T-helper 2 cell treated with Interferon-gamma antibody and Interleukin-4, amounts not matched to agents 100 ng/mL and 5 ng/mL, for 36 hours (primary cell): ENCODE measurements around the gene ZBTB7C. TPM values are rescaled to one million over a fixed set of nuclear protein-coding genes. Genes with fewer than 3 reads are reported as not detected.

Experiments
- intact Hi-C: fragments of 100-400 bp; cut with micrococcal nuclease; formaldehyde crosslinking; loops from one replicate; pipeline ENCODE4 v1.15.1; 2023
- total RNA-seq: library from RNA; stranded (reverse); gene quantifications from 2 replicates; pipeline ENCODE4 v1.2.3, GENCODE V29; 2022

The ZBTB7C gene
- total RNA-seq, 1 donor from 2014 or later, result 0.11 TPM

DNA sequence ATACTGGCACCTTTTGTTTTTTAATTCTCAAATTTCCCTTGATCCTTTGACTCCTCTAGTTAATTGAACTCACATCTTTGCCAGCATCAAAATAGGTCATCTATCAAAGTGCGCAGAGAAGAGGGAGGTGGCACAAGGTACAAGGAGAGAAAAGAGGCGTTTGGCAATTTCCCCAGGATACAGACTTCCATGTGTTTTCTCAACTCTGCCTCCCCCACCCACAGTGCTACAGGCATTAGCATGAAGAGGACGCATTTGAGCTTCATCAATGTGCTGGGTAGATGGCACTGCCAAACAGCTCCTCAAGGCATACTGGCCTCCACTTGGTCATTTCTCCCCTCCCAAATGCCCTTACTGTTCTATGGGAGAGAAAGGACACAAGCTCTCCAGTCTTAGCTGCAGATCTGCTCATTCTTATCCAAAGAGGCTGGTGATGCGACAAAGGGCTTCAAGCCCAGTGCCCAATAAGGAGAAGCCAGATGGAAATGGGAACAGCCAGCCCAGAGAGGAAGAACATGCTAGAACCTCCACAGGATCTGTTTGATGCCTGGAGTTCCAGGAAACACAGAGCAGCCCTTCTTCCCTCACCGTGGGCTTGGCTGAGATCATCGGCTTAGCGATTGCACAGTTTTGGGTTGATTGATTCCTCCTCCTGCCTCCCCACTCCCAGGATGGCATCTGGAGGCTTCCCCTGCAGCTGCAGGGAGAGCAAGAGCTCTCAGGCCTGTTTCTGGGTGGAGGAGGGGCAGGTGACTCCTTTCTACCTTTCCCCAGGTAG lies 334.1 kb downstream of the ZBTB7C start:
- intact Hi-C loops, result no loop called here

DNA sequence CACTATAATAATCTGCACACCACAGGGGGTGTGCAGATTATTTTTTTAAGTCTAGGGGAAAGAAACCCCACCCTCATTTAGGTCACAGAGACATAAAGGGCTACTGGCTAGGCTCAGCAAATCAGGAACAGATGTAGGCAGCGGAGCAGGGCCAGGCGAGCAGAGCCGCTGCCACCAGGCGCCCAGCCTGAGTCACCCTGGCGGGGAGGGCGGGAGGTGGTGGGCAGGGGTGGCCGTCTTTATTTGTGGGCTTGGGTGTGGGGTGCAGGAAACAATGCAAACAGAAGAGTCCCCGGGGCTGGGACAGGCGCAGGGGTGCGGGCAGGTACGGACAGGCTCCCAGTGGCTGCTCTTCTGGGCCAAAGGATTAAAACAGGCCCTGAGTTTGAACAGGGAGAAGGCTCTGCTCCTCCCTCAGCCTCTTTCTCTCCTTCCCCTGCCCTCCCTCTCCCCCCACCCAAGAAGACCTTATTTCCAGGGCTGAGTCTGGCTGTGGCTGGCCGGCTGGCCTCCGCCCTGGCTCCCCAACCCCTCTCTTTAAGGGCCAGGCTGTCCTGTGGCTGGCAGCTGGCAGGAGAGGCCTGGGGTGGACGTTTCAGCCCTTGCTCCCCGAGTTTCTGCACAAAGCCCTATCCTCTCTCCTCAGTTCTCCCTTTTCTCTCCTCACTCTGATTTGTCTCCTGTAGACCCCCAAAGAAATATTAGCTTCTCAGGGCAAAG lies 335.8 kb downstream of the ZBTB7C start:
- intact Hi-C loops, result no loop called here

DNA sequence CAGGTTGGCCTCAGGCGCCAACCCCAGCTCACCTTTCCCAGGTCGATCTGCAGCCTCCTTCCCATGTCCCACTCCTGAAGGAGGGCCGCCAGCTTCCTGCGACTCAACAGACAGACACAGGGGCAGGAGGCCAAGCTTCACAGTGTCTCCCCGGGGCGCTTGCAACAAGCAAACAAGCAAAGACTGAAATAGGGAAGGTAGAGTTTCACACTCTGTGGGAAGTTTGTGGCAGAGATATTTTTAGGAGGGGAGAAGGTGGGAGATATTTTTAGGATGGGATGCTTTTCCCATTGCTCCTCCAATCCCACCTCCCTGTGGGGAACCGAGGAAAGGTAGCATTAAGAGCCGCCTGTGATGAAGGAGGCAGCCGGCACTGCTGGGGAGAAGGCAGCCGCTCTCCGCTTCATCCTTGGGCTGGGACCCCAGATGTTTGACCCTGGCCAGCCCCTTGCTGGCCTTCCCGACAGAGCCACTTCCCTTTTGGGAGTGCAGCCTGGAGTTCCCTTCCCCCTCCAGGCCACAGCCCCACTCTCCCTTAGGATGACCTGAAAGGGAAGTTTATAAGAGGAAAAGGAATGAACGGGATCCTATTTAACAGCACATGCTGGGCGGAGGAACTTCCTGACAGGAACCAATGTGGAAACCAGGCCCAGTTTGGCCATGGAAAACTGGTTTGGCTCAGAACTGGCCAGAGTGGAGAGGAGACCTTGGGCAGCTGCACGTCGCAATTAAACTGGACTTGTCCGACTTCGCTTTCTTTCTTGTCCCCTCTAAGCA lies 336.6 kb downstream of the ZBTB7C start:
- intact Hi-C loops, result no loop called here

DNA sequence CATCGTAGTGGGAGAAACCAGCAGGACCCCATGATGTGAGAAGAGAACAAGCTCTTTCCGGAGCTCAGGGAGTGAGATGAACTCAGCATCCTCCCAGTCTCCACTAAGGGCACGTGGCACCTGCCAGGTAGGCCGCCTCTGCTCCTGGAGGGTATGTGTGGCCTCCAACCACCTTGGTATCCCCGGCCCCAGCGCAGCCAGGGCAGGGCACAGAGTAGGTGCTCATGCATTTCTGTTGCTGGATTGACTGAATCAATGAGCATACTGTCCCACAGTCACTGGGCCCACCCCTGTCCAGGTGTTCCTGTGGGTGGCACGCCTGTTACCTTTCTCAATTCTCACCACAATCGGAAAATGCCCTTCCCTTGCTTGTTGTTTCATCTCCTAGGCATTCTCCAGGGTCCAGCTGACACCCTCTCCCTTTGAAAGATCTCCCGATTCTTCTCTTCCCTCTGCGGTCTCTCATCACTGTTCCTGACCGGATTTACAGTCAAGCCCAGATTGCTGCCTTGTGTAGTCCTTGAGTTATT lies 340.2 kb downstream of the ZBTB7C start:
- intact Hi-C loops, result no loop called here

DNA sequence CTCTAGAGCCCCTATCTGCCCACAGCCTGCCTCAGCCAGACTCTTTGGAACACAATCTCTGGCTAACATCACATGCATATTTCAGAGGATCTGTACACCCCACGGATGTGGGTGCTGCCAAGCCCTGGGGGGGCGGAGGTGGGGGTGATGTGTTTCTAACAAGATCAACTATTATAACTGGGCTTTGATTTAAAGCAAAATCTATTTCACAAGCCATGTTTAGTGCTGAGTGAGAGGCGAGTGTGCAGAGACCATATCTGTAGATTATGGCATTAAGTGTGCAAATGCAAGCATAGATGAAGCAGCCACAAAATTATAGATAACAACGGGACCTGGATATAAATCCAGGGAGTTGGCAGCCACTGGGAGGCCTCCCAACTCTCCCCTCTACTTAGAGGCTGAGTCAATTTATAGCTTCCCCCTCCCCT lies 342.9 kb downstream of the ZBTB7C start:
- intact Hi-C loops, result no loop called here

DNA sequence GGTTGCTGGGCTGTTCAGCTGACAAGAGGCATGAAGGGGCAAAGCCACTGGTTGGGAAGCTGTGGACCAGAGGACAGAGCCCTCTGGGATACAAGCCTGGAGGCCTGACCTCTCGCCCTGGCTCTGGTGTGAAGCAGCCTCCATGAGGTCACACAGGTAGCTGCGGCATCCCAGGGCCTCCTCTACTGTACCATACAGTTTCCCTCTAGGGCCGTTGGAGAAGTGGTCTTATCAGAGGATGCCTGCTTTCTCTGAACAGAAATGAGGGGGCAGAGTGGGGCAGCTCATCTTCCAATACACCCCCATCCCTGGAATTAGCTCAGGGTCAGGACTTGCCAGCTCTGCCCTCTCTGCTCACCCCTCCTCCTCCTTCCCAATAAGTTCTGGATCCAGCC lies 343.6 kb downstream of the ZBTB7C start:
- intact Hi-C loops, result no loop called here

DNA sequence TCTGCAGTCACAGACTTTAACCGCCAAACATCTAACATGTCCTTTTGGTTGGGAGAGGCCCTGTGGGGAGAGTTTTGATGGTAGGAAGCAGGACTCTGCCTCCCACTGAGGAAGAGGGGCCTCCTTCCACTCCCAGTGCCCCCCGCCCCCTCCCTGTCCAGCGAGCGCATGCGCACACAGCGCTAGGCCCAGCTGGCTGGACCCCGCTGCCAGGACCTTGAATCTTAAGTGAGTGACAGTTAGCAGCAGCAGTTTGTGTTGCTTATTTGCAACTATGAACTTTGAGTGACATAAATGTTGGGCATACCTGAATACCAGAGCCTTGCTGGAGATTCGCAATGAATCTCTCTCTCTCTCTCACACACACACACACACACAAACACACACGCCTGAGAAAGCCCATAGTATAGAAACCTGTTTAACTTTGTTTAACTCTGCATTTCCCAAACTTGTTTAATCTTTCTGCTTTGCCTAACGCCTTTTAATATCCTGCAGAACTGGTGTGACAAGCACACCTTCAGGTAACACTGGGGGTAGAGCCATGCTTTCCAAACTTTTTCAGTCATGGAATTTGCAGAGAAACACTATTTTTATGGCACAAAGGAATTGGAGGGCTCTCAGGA lies 344.1 kb downstream of the ZBTB7C start:
- intact Hi-C loops, result no loop called here

DNA sequence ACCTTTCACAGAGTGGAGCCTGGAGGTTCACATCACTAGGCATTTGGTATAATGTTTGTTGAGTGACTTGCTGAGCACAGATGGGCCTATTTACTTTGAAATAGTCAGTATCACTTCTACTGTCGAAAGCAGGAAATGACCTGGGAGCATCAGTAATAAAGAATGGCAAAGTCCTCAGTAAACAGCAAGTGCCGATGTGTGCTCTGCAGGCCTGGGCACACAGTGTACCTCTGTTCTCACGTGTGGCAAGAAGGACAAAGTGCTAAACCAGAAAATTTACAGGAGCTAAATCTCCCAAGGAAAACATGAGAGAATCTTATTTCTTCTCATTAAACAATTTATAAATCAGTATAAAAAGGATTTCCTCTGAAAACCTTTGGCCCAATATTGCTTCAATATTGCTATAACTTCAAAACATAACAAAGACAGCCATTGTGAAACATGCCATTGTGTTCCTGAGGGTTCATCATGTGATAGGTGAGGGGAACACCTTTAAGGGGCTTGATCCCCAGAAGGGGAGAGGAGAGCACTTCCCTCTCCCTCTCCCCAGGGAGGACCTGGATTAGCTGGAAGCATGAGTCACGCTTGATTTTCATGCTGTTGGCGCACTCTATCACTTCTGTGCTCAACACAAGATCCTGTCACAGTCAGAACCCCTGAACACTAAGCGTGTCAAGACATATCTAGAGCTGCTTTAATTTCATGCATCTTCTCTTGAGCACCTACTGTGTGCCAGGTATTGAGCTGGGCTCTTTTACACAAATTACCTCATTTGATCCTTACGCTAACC lies 347.2 kb downstream of the ZBTB7C start:
- intact Hi-C loops, result no loop called here

DNA sequence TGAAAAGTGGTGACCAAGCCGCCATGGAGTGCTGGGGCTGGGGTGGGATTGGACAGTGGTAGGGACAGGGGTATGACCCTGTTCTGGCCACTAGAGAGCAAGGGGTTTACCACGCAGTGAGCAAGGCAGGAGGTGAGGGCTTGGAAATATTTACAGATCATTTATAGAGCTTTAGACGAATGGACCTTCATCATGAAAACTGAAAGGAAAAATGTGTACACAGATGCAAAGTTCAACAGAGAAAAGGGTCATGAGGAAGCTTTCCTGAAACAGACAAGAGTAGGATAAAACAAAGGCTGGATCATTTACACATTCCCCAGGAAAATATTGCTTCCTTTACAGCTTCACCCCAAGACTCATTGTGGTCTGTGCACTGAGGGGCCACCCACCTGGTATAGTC lies 348.2 kb downstream of the ZBTB7C start:
- intact Hi-C loops, result no loop called here

DNA sequence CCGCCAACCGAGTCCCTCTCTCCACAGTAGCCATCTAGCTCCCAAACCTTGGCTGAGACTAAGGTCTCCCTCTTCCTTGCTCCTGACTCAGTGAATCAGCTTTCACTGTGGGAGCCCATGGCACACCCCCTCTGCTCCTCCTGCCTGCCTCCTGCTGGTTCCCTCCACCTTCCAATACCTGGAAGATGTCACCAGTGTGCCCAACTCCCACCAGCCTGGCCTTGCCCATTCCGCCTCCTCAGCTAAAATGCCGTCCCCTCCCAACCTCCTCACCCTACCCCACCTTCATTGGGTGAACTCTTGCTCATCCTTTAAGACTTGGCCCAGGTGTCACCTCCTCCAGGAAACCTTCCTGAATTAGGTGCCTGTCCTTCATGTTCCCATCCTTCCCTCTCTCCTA lies 348.8 kb downstream of the ZBTB7C start:
- intact Hi-C loops, result no loop called here

DNA sequence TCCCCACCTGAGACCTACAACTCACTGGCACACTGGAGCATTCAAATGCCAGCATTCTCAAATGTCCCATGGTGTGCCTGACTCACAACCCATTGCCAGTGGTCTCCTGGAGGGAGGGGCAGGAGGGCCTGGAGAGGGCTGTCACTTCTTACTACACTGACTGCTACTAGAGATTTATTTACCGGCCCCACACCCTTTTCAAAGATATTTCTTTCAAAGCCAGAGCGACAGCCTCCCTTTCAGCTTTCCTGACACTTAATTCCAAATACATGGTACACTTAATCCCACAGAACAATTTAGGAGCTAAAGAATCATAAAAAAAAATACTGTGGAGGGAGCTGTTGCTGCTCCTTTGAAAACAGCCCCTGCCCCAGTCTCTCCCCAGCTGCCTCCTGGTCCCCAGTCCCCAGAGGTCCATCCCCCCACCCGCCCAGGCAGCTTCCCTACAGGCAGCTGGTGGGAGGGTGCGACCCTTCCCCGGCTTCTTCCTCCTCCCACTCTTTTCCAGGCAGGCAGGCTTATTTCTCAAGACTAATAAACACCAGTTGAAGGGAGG lies 349.6 kb downstream of the ZBTB7C start:
- intact Hi-C loops, result no loop called here

DNA sequence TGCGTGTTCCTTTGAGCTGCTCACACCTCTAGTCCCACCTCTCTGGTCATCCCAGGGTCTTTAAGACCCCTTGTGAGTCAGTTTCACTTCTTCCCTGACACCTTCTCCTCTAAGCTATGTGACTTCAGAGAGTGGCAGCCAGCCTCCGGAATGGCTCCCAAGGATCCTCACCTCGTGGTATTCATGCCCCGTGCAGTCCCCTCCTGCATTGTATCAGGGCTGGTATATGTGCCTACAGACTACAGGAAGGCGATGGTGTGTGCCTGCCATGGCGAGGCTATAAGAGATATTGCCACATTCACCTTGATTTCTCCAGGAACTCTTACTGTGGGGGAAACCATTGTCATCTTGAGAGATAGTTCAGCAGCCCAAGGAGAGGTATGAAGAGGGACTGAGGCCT lies 350.7 kb downstream of the ZBTB7C start:
- intact Hi-C loops, result no loop called here

DNA sequence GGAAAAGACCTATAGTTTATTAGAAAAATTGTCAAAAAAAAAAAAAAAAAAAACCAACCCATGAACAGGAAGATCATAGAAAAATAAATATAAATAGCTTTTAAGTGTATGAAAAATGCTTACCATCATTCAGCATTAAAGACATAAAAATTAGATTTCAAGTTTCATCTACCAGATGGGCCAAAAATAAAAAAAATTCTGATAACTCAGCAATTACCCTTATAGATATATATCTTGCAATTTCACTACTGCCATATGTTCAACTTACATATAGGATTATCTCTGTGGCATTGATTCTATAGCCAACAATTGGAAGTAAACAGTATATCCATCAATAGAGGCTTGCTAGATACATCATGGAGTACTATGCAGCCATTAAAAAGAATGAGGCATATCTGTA lies 352.2 kb downstream of the ZBTB7C start:
- intact Hi-C loops, result no loop called here

DNA sequence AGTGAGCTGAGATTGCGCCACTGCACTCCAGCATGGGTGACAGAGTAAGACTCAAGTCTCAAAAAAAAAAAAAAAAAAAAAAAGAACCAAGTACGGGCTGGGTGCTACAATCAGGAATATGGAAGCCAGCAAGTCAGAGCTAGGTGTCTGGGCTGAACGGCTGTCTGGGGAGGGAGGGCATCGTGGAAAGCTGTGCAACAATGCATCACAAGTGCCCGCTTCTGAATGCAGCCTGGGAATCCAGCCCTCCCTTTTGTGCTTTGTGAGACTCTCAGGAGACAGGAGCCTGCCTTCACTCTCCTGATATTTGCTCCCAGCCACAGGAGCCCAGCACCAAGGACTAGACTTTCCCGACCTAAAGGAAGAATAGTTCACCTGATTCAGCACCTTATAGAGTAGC lies 353.8 kb downstream of the ZBTB7C start:
- intact Hi-C loops, result no loop called here

DNA sequence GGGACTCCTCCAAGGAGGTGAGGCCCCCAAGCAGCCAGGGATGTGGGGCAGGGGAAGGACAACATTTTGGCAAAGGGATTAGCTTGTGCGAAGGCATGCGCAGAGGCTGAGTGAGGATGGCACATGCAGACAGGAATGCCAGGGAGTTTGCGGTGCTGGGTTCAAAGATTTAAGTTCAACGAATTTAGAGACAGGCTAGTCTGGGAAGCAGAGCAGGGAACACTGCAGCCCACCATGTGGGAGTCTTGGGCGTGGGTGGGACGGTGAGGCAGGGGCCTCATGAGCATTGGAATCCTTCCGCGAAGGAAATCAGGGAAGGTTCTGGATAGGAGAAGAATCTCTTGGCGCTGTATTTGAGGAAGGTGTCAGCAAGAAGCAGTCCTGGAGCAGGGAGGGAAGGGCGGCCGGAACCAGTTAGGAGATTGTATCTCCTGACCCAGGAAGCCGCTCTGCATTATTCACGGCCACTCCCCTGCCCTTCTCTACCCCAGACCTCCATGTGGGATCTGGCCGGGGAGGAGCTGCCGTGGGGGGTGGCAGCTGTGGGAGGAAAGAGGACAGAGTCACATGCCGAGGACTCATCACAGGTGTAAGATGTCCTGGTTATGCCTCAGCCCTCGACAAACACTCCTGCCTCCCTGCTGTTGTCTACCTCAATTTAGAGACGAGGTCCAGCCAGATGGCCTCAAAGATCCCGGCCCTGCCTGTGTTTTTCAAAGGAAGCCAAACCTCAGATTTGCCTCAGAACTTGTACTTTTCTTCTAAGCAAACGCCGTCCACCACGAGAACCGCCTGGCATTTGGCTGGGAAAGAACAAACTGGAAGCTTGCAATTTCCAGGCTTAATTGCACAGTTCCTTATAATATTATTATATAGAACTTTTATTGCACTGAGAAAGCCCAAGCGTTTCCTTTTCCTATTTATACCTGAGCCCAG lies 355.0 kb downstream of the ZBTB7C start:
- intact Hi-C loops, result no loop called here

DNA sequence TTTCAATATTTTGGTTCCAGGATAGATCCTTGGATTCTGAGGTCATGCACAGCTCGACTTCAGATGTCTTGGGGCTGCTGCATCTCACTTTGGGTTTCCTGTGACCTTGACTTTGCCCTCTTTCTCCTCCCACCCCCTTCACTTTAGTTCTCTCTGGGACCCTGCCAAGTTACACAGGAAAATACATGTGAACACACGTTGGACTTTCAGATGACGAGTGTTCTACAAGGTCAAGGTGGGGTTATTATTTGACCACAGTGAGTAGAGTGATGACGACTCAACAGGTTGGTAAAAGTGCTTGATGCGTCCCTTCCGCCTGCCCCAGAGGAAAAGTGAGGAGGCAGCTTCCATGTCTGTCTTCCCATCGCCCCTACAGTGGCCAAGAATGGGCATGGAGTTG lies 356.3 kb downstream of the ZBTB7C start:
- intact Hi-C loops, result no loop called here

DNA sequence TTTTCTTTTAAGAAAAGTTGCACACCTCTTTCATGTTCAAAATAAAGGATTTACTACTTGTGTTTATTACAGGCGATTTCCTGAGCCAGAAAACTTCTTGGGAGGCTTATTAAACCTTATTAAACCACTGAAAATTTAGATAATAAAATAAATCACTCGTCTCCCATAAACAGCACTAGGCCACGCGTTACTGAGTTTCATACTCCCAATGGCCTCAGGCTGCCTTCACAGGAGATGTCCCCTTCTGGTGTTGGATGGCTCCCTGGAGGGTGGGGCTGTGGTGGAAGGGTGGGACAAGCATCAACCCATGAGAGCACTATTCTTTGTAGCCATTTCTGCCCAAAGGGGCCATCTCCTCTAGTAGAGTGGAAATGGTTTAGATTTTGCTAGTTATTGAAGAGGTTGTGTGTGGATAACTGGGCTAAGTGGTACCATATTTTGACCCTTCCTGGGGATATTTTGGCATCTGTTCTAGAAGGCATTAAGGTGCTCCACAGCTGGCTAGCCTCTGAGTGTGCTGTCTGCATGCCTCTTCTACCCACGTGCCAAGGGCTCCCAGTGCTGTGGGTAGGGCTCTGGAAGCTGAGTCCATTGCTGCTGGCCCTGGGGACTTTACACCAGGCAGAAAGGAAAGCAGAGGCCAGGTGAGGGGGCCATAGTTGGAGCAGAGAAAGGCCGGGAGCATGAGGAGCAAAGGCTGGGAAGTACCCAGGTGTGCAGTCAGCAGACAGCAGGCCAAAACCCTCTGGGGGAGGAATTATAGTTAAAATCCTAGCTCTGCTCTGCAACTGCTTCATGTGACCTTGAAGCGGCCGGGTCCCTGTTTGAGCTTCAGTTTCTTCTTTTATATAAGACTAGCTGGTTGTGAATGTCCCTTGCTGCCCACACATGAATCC lies 357.0 kb downstream of the ZBTB7C start:
- intact Hi-C loops, result no loop called here

DNA sequence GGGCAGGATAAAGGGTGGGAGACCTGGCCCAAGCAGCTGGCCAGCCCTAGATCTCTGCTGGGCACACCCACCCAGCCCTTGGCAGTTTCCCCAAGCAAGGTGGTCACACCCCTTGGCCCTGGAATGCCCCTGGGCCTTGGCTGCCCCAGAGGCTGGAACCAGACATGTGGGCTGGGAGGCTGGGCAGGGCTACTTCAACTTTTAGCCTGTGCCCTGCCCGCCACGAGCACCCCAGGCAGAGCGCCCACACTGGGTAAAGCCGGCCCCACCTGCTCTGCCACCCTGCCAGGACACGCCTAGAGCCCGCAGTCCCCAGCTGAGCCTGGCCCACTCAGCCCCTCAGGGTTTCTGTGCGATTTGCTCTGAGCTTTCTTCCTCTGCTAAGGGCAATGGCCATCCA lies 359.0 kb downstream of the ZBTB7C start:
- intact Hi-C loops, result no loop called here
